OCI-LY1 (cell line): Measurements from ENCODE around the gene ZNF18.

ENCODE experiments used
- H2AFZ ChIP-seq: fragments of 200-600 bp; sonication (generic), shearing (Covaris generic); 2 replicates; pipeline ENCODE4 v1.6.0; 2014; ENCODE audit warnings: antibody characterized with exemption, mild to moderate bottlenecking, low read length
- H3F3A ChIP-seq: fragments of 200-600 bp; sonication (generic), shearing (Covaris generic); 2 replicates; pipeline ENCODE4 v1.6.0; 2014; ENCODE audit warnings: mild to moderate bottlenecking, antibody characterized with exemption, low read length, moderate library complexity; ENCODE audit not compliant: insufficient read depth
- H3K27ac ChIP-seq: fragments of 200-600 bp; sonication (generic); 2 replicates; pipeline ENCODE4 v1.5.1; 2014; ENCODE audit warnings: low read length, mixed run types, mild to moderate bottlenecking, low read depth; ENCODE audit not compliant: poor library complexity, severe bottlenecking
- H3K27me3 ChIP-seq: fragments of 200-600 bp; sonication (generic); 2 replicates; pipeline ENCODE4 v1.6.0; 2014; ENCODE audit warnings: antibody characterized with exemption, mild to moderate bottlenecking, low read length, moderate library complexity; ENCODE audit not compliant: insufficient read depth
- H3K36me3 ChIP-seq: fragments of 200-600 bp; sonication (generic); 2 replicates; pipeline ENCODE4 v1.6.1; 2014; ENCODE audit warnings: mild to moderate bottlenecking, antibody characterized with exemption, low read length, moderate library complexity, mixed read lengths; ENCODE audit not compliant: insufficient read depth
- H3K4me1 ChIP-seq: fragments of 200-600 bp; sonication (generic); 2 replicates; pipeline ENCODE4 v1.5.1; 2014; ENCODE audit warnings: mild to moderate bottlenecking, low read length, moderate library complexity; ENCODE audit not compliant: insufficient read depth, severe bottlenecking
- H3K4me2 ChIP-seq: fragments of 200-600 bp; sonication (generic), shearing (Covaris generic); 2 replicates; pipeline ENCODE4 v1.6.1; 2014; ENCODE audit warnings: low read length
- H3K4me3 ChIP-seq: fragments of 200-600 bp; sonication (generic); 2 replicates; pipeline ENCODE4 v1.5.1; 2014; ENCODE audit warnings: low read length, low read depth, mild to moderate bottlenecking, mixed read lengths; ENCODE audit not compliant: poor library complexity, severe bottlenecking
- H3K79me2 ChIP-seq: fragments of 200-600 bp; shearing (Covaris generic); 2 replicates; pipeline ENCODE4 v1.6.1; 2016; ENCODE audit warnings: mixed run types, low read length, mixed read lengths; ENCODE audit not compliant: insufficient read depth
- H3K9ac ChIP-seq: fragments of 200-600 bp; sonication (generic), shearing (Covaris generic); 2 replicates; pipeline ENCODE4 v1.6.1; 2014; ENCODE audit warnings: mild to moderate bottlenecking, low read length, mixed read lengths
- H3K9me2 ChIP-seq: fragments of 200-600 bp; sonication (generic), shearing (Covaris generic); 2 replicates; pipeline ENCODE4 v1.6.1; 2014; ENCODE audit warnings: low read depth, mild to moderate bottlenecking, low read length, mixed read lengths
- H3K9me3 ChIP-seq: fragments of 200-600 bp; shearing (Covaris generic); 2 replicates; pipeline ENCODE4 v1.6.1; 2014; ENCODE audit warnings: low read length, mixed read lengths
- H4K20me1 ChIP-seq: fragments of 200-600 bp; sonication (generic), shearing (Covaris generic); 2 replicates; pipeline ENCODE4 v1.6.0; 2016; ENCODE audit warnings: mild to moderate bottlenecking, low read length; ENCODE audit not compliant: insufficient read depth
- CTCF ChIP-seq: fragments of 200-600 bp; sonication (generic), shearing (Covaris generic); IDR thresholded peaks from 2 replicates; pipeline ENCODE4 v1.5.1; 2017; ENCODE audit warnings: mild to moderate bottlenecking, antibody characterized with exemption, low read length, moderate library complexity, mixed read lengths
- EZH2 ChIP-seq: fragments of 200-600 bp; sonication (generic), shearing (Covaris generic); IDR thresholded peaks from 2 replicates; pipeline ENCODE4 v1.8.0; 2017; ENCODE audit warnings: borderline replicate concordance, mixed run types, mild to moderate bottlenecking, antibody characterized with exemption, low read length, moderate library complexity, mixed read lengths

The ZNF18 gene

GRCh38 chr17:12027658-12028057, 30.4 kb upstream of the ZNF18 start:
- no peaks in the 10 kb centered on the region for H3K27me3 ChIP-seq
- no peak overlapping the region for H3K27ac ChIP-seq
- H3K9me2 ChIP-seq: no peaks in the 10 kb centered on the region
- no peaks in the 10 kb centered on the region; the same call in 1 of the 2 replicates for H3K36me3 ChIP-seq
- H3K4me1 ChIP-seq: peaks cover 4% of the 10 kb centered on the region
- H3K9me3 ChIP-seq: no peaks in the 10 kb centered on the region
- H3K9ac ChIP-seq: no peak overlapping the region
- peaks cover 70% of the 10 kb centered on the region for H3K79me2 ChIP-seq
- H3K4me2 ChIP-seq: no peak overlapping the region
- 0 out of 2 replicates have a peak, but pooled peaks cover 2% of the 10 kb centered on the region for H4K20me1 ChIP-seq
- no peak overlapping the region for H2AFZ ChIP-seq
- no peak for TF ChIP-seq EZH2
- TF ChIP-seq CTCF: no peak
- no peak overlapping the region for H3K4me3 ChIP-seq
- H3F3A ChIP-seq: no peaks in the 10 kb centered on the region

GRCh38 chr17:12024327-12024726, 27.1 kb upstream of the ZNF18 start:
- Histone ChIP-seq H3K4me3 (no peak overlapping the region), H3K9me2 (no peaks in the 10 kb centered on the region), H2AFZ (no peak overlapping the region), H3K27ac (no peak overlapping the region), H3F3A (no peaks in the 10 kb centered on the region), H3K36me3 (no peaks in the 10 kb centered on the region; the same call in 1 of the 2 replicates), H3K9me3 (no peaks in the 10 kb centered on the region), H4K20me1 (peaks cover 8% of the 10 kb centered on the region; the same call in 1 of the 2 replicates), H3K79me2 (peaks cover 58% of the 10 kb centered on the region), H3K4me1 (peaks cover 21% of the 10 kb centered on the region), H3K4me2 (no peak overlapping the region), H3K9ac (no peak overlapping the region), H3K27me3 (no peaks in the 10 kb centered on the region)
- TF ChIP-seq EZH2 (no peak), CTCF (no peak)

- Histone ChIP-seq H3K4me1 (peaks cover 21% of the 10 kb centered on the region), H3K9me3 (no peaks in the 10 kb centered on the region), H3K9ac (peak overlapping the region; percentile 71), H4K20me1 (peaks cover 8% of the 10 kb centered on the region; the same call in 1 of the 2 replicates), H3K36me3 (no peaks in the 10 kb centered on the region; the same call in 1 of the 2 replicates), H3K4me3 (peak overlapping the region; percentile 71), H2AFZ (no peak overlapping the region), H3K9me2 (no peaks in the 10 kb centered on the region), H3K27ac (no peak overlapping the region), H3F3A (no peaks in the 10 kb centered on the region), H3K79me2 (peaks cover 53% of the 10 kb centered on the region), H3K27me3 (no peaks in the 10 kb centered on the region), H3K4me2 (peak overlapping the region; percentile 91)
- TF ChIP-seq EZH2 (no peak), CTCF (no peak)
Measured at GRCh38 chr17:12022310-12022709, 25.0 kb upstream of the ZNF18 start.
